ENCODE measurements around the gene SNX32. TPM values are rescaled to one million over a fixed set of nuclear protein-coding genes. Genes with fewer than 3 reads are reported as not detected.

SNX32 gene
- total RNA-seq, 6 experiments from 2014 or later, result not detected

DNA sequence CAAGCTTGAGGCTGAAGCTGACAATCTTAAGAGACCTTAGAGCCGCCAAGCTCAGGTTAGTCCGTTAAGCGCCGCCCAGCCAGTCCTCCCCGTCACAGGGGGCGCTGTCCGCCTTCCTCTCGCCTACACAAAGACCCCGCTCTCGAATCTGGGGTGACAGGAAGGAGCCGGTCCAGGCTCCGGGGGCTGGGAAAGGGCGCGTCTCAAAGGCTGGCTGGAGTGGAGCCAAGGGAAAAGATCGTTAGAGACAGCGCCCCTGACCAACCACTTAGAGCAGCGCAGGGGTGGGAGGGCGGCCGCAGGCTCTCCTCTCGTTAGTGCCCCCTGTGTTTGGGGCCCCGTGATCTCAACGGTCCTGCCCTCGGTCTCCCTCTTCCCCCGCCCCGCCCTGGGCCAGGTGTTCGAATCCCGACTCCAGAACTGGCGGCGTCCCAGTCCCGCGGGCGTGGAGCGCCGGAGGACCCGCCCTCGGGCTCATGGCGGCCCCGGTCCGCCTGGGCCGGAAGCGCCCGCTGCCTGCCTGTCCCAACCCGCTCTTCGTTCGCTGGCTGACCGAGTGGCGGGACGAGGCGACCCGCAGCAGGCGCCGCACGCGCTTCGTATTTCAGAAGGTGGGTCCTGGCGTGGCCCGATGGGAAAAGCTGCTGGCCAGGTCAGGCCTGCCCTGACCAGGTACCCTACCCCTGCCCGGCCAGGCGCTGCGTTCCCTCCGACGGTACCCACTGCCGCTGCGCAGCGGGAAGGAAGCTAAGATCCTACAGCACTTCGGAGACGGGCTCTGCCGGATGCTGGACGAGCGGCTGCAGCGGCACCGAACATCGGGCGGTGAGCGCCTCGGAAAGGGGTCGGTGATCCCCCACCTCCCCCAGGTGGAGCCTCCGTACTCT lies 26.8 kb downstream of the SNX32 start, which contains the start of gene MUS81:
TSS of gene MUS81 (plus strand) at position 156 of the 887 bp plus-strand sequence. CDS start at position 477, 321 bp downstream.
- peak within 1 kb of the TSS; percentile 96 for H3K27ac Mint-ChIP-seq
- H3K4me3 Mint-ChIP-seq, result peak within 1 kb of the TSS; percentile 92
- DNase-seq, result peak; percentile 95
- H3K36me3 Mint-ChIP-seq (ENCODE audit: low read depth), result peaks cover 27% of the 10 kb centered on the region
- peaks cover 54% of the 10 kb centered on the region for H3K4me1 Mint-ChIP-seq (ENCODE audit: low read depth)
- H3K27me3 Mint-ChIP-seq (ENCODE audit: insufficient read depth), result peaks cover 21% of the 10 kb centered on the region
- no peaks in the 10 kb centered on the region for H3K9me3 Mint-ChIP-seq
- TF ChIP-seq, protein P1, sequence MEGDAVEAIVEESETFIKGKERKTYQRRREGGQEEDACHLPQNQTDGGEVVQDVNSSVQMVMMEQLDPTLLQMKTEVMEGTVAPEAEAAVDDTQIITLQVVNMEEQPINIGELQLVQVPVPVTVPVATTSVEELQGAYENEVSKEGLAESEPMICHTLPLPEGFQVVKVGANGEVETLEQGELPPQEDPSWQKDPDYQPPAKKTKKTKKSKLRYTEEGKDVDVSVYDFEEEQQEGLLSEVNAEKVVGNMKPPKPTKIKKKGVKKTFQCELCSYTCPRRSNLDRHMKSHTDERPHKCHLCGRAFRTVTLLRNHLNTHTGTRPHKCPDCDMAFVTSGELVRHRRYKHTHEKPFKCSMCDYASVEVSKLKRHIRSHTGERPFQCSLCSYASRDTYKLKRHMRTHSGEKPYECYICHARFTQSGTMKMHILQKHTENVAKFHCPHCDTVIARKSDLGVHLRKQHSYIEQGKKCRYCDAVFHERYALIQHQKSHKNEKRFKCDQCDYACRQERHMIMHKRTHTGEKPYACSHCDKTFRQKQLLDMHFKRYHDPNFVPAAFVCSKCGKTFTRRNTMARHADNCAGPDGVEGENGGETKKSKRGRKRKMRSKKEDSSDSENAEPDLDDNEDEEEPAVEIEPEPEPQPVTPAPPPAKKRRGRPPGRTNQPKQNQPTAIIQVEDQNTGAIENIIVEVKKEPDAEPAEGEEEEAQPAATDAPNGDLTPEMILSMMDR (IDR thresholded peaks at IDR 0.05), result peak; percentile 90

GRCh38 chr11:65861165-65861505 lies 27.4 kb downstream of the SNX32 start:
- TF ChIP-seq, protein P1 (IDR thresholded peaks at IDR 0.05), result no peak
- Mint-ChIP-seq H3K9me3 (no peaks in the 10 kb centered on the region), H3K4me1 (ENCODE audit: low read depth) (peaks cover 48% of the 10 kb centered on the region), H3K27ac (peak overlapping the region; percentile 96), H3K27me3 (ENCODE audit: insufficient read depth) (peaks cover 19% of the 10 kb centered on the region), H3K36me3 (ENCODE audit: low read depth) (peaks cover 21% of the 10 kb centered on the region), H3K4me3 (peak overlapping the region; percentile 92)
- DNase-seq, result no peak

- no peaks in the 10 kb centered on the region for H3K9me3 Mint-ChIP-seq
- peaks cover 18% of the 10 kb centered on the region for H3K36me3 Mint-ChIP-seq (ENCODE audit: low read depth)
- H3K27ac Mint-ChIP-seq, result peak overlapping the region; percentile 96
- peak overlapping the region; percentile 92 for H3K4me3 Mint-ChIP-seq
- H3K27me3 Mint-ChIP-seq (ENCODE audit: insufficient read depth), result peaks cover 13% of the 10 kb centered on the region
- TF ChIP-seq, protein P1 (IDR thresholded peaks at IDR 0.05), result no peak
- H3K4me1 Mint-ChIP-seq (ENCODE audit: low read depth), result peaks cover 43% of the 10 kb centered on the region
- DNase-seq, result no peak
These were observed 27.9 kb downstream of the SNX32 start for GRCh38 chr11:65861533-65862183.

GRCh38 chr11:65862191-65862735 lies 28.5 kb downstream of the SNX32 start:
- no peak for DNase-seq
- peak overlapping the region; percentile 84 for H3K27ac Mint-ChIP-seq
- no peaks in the 10 kb centered on the region for H3K9me3 Mint-ChIP-seq
- peaks cover 18% of the 10 kb centered on the region for H3K27me3 Mint-ChIP-seq (ENCODE audit: insufficient read depth)
- peak overlapping the region; percentile 92 for H3K4me3 Mint-ChIP-seq
- H3K4me1 Mint-ChIP-seq (ENCODE audit: low read depth), result peaks cover 42% of the 10 kb centered on the region
- TF ChIP-seq, protein P1 (IDR thresholded peaks at IDR 0.05), result no peak
- H3K36me3 Mint-ChIP-seq (ENCODE audit: low read depth), result peaks cover 20% of the 10 kb centered on the region

GRCh38 chr11:65862941-65863888 lies 29.5 kb downstream of the SNX32 start:
- H3K36me3 Mint-ChIP-seq (ENCODE audit: low read depth), result peaks cover 26% of the 10 kb centered on the region
- H3K4me3 Mint-ChIP-seq, result peak overlapping the region; percentile 92
- TF ChIP-seq, protein P1 (IDR thresholded peaks at IDR 0.05), result no peak
- H3K27ac Mint-ChIP-seq, result peak overlapping the region; percentile 84
- H3K27me3 Mint-ChIP-seq (ENCODE audit: insufficient read depth), result peaks cover 21% of the 10 kb centered on the region
- no peaks in the 10 kb centered on the region for H3K9me3 Mint-ChIP-seq
- DNase-seq, result no peak
- H3K4me1 Mint-ChIP-seq (ENCODE audit: low read depth), result peaks cover 46% of the 10 kb centered on the region
